A549 (cell line): Measurements from ENCODE around the gene LRRC4C. TPM values are rescaled to one million over a fixed set of nuclear protein-coding genes. Genes with fewer than 3 reads are reported as not detected.

ENCODE experiments used
- ATAC-seq, 2 experiments: fragments of 200-7000 bp in 1 of 2; fragments of >200 bp in 1 of 2; cut with Nextera tagmentation in 1 of 2; cut with Tn5 transposase in 1 of 2; 3 replicates each; pipeline versions ENCODE4 v1.8.0 to v1.9.1; 2018 to 2020; ENCODE audit warnings: mild to moderate bottlenecking in 1 of 2, moderate library complexity in 1 of 2
- CTCF ChIA-PET: fragments of 300-600 bp; sonication (Branson Sonifier 250); formaldehyde crosslinking; extraction: SDS; loops from one replicate; lab custom pipeline; 2021; ENCODE audit warnings: antibody characterized with exemption, inconsistent platforms; lab: Yijun Ruan, JAX
- POLR2A ChIA-PET: fragments of 350-600 bp; formaldehyde crosslinking; extraction: SDS; loops from one replicate; lab custom pipeline; 2021; ENCODE audit warnings: antibody characterized with exemption, inconsistent platforms; lab: Yijun Ruan, JAX
- DNase-seq, 2 experiments: peaks; one replicate each; pipeline versions ENCODE4 v3.0.0 to v3.0.0-alpha.2; 2011 to 2016; ENCODE audit warnings: low read depth in 1 of 2, low spot score in 1 of 2
- FAIRE-seq: peaks from 2 replicates; lab custom pipeline; 2011; peaks lifted over from hg19 to GRCh38; lab: Jason Lieb, UNC
- H3K27ac ChIP-seq, 2 experiments: fragments of >200 bp; sonication (Bioruptor Twin); formaldehyde crosslinking; 3 replicates each; pipeline ENCODE4 v1.5.1; 2016 to 2017
- H3K4me1 ChIP-seq: fragments of >200 bp; sonication (Bioruptor Twin); formaldehyde crosslinking; 3 replicates; pipeline ENCODE4 v1.6.1; 2016
- H3K4me2 ChIP-seq: fragments of >200 bp; sonication (Bioruptor Twin); formaldehyde crosslinking; 3 replicates; pipeline ENCODE4 v1.6.1; 2016
- H3K4me3 ChIP-seq: fragments of >200 bp; sonication (Bioruptor Twin); formaldehyde crosslinking; 3 replicates; pipeline ENCODE4 v1.5.1; 2016
- H3K9me3 ChIP-seq: fragments of >200 bp; sonication (Bioruptor Twin); formaldehyde crosslinking; 3 replicates; pipeline ENCODE4 v1.6.1; 2016
- ATOH8 ChIP-seq: fragments of 250-450 bp; sonication (Bioruptor Pico); IDR thresholded peaks from 2 replicates; pipeline ENCODE4 v1.5.0; 2020; ENCODE audit warnings: low read depth, mild to moderate bottlenecking, moderate library complexity
- CBX2 ChIP-seq: fragments of 200-600 bp; sonication (generic); IDR thresholded peaks from 2 replicates; pipeline ENCODE4 v1.6.1; 2016; ENCODE audit warnings: low read depth, mild to moderate bottlenecking, borderline replicate concordance
- CBX8 ChIP-seq: fragments of 200-600 bp; sonication (generic); IDR thresholded peaks from 2 replicates; pipeline ENCODE4 v1.6.1; 2016
- EHMT2 ChIP-seq: fragments of 200-600 bp; sonication (generic); IDR thresholded peaks from 2 replicates; pipeline ENCODE4 v1.6.1; 2016; ENCODE audit warnings: antibody characterized with exemption, low read depth, mild to moderate bottlenecking, moderate library complexity
- FOSB ChIP-seq: fragments of 250-450 bp; sonication (Bioruptor Pico); IDR thresholded peaks from 2 replicates; pipeline ENCODE4 v1.5.0; 2020; ENCODE audit warnings: mild to moderate bottlenecking, moderate library complexity
- FOXS1 ChIP-seq: fragments of 250-450 bp; sonication (Bioruptor Pico); IDR thresholded peaks from 2 replicates; pipeline ENCODE4 v1.5.0; 2020; ENCODE audit warnings: mild to moderate bottlenecking, moderate library complexity
- HDAC2 ChIP-seq: fragments of 200-600 bp; sonication (generic); IDR thresholded peaks from 2 replicates; pipeline ENCODE4 v1.6.1; 2016
- HOXB5 ChIP-seq: fragments of 250-450 bp; sonication (Bioruptor Pico); IDR thresholded peaks from 2 replicates; pipeline ENCODE4 v1.5.0; 2020; ENCODE audit warnings: mild to moderate bottlenecking, moderate library complexity
- MAFK ChIP-seq: fragments of 450-650 bp; IDR thresholded peaks from 2 replicates; pipeline ENCODE4 v1.6.1; 2014; ENCODE audit not compliant: partially characterized antibody
- NPAS2 ChIP-seq: fragments of 250-450 bp; sonication (Bioruptor Pico); IDR thresholded peaks from 2 replicates; pipeline ENCODE4 v1.8.0; 2022; ENCODE audit warnings: mild to moderate bottlenecking, moderate library complexity, borderline replicate concordance
- PBX3 ChIP-seq: IDR thresholded peaks from 2 replicates; pipeline ENCODE4 v1.6.1; 2012
- RARB ChIP-seq: fragments of 250-450 bp; sonication (Bioruptor Pico); IDR thresholded peaks from 2 replicates; pipeline ENCODE4 v1.8.0; 2021; ENCODE audit warnings: mild to moderate bottlenecking, moderate library complexity
- ZFP36 ChIP-seq: fragments of 450-650 bp; IDR thresholded peaks from 2 replicates; pipeline ENCODE4 v1.6.1; 2014; ENCODE audit warnings: borderline replicate concordance; ENCODE audit not compliant: partially characterized antibody
- WGBS: methylation state at CpG from one replicate; pipeline ENCODE4 v1.1.6; 2017; ENCODE audit errors: missing lambda C conversion rate; 5-methylcytosine and 5-hydroxymethylcytosine counted together
- polyA plus RNA-seq, 4 experiments: library from polyadenylated mRNA; depleted of rRNA in 3 of 4; stranded (reverse); fragments of >200 nt; fragmentation: RNase III in 1 of 4; extraction: RNeasy Plus Mini Kit Qiagen cat#74134 plus additional on column Dnase treatment in 1 of 4; gene quantifications; 2 replicates in 3 of 4; 3 replicates in 1 of 4; pipeline ENCODE4 v1.2.3, GENCODE V29; 2011 to 2017
- TF ChIP-seq, protein P1 (sequence below): fragments of 250-450 bp; sonication (Bioruptor Pico); IDR thresholded peaks from 2 replicates; pipeline ENCODE4 v1.5.0; 2021; ENCODE audit warnings: mild to moderate bottlenecking, moderate library complexity, borderline replicate concordance
- TF ChIP-seq, protein P2 (sequence below): fragments of 200-600 bp; sonication (generic); IDR thresholded peaks from 2 replicates; pipeline ENCODE4 v1.6.1; 2016; ENCODE audit warnings: antibody characterized with exemption, mild to moderate bottlenecking, moderate library complexity

The LRRC4C gene
- polyA plus RNA-seq, 2 of the 4 experiments (the other 2 are of a cell fraction): not detected

DNA sequence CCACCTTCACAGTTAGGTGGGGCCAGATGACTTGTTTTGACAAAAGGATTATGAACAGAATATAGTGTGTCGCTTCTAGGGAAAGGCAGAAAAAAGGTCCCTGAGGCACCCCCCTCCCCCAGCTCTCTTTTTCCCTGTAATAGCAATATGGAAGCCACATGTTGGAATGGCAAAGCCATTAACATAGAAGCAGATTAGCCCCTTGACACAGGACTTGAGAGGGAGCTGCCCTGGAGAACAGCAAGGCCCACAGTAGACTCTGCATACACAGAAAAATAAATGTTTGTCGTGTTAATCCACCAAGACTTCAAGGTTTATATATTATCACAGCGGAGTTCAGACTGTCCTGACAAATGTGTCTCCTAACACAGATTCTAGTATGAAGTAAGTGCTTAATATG, 1222.9 kb downstream of the LRRC4C start (continued):
- TF ChIP-seq ATOH8 (CRISPR knock-in tag) (no peak), CBX8 (no peak)

- ATAC-seq (no peak), FAIRE-seq (no peak), DNase-seq (no peak)
- Histone ChIP-seq H3K4me3 (no peak overlapping the region), H3K27ac (no peak overlapping the region), H3K4me1 (no peaks in the 10 kb centered on the region), H3K9me3 (no peaks in the 10 kb centered on the region), H3K4me2 (no peak overlapping the region)
- TF ChIP-seq MAFK (no peak), HDAC2 (no peak), ZFP36 (no peak), HOXB5 (CRISPR knock-in tag) (no peak), NPAS2 (CRISPR knock-in tag) (no peak), FOXS1 (CRISPR knock-in tag) (no peak), CBX2 (no peak), RARB (CRISPR knock-in tag) (no peak), PBX3 (no peak), EHMT2 (no peak)
- TF ChIP-seq, protein P1, sequence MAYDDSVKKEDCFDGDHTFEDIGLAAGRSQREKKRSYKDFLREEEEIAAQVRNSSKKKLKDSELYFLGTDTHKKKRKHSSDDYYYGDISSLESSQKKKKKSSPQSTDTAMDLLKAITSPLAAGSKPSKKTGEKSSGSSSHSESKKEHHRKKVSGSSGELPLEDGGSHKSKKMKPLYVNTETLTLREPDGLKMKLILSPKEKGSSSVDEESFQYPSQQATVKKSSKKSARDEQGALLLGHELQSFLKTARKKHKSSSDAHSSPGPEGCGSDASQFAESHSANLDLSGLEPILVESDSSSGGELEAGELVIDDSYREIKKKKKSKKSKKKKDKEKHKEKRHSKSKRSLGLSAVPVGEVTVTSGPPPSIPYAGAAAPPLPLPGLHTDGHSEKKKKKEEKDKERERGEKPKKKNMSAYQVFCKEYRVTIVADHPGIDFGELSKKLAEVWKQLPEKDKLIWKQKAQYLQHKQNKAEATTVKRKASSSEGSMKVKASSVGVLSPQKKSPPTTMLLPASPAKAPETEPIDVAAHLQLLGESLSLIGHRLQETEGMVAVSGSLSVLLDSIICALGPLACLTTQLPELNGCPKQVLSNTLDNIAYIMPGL (CRISPR knock-in tag): no peak
- 13% methylated on average over 3 of the region's 3 CpGs for WGBS
- CTCF ChIA-PET: no interaction called here
- POLR2A ChIA-PET: no interaction called here
These were observed 1223.6 kb downstream of the LRRC4C start for GRCh38 chr11:40235841-40236240.

DNA sequence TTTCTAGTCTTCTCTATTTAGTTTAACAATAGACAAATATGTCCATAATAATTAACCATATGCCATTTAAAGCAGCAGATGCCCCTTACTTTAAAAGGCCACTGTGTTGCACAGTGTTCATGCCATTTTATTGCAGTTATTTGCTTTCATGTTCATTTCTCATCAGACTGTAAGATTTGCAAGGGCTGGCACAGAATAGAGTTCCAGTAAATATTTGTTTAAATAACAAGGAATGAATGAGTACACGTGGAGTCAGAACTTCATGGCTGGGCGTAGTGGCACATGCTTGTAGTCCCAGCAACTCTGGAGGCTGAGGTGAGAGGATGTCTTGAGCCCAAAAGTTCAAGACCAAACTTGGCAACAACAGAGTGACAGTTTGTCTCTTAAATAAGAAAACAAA, 1228.6 kb downstream of the LRRC4C start:
- TF ChIP-seq, protein P2, sequence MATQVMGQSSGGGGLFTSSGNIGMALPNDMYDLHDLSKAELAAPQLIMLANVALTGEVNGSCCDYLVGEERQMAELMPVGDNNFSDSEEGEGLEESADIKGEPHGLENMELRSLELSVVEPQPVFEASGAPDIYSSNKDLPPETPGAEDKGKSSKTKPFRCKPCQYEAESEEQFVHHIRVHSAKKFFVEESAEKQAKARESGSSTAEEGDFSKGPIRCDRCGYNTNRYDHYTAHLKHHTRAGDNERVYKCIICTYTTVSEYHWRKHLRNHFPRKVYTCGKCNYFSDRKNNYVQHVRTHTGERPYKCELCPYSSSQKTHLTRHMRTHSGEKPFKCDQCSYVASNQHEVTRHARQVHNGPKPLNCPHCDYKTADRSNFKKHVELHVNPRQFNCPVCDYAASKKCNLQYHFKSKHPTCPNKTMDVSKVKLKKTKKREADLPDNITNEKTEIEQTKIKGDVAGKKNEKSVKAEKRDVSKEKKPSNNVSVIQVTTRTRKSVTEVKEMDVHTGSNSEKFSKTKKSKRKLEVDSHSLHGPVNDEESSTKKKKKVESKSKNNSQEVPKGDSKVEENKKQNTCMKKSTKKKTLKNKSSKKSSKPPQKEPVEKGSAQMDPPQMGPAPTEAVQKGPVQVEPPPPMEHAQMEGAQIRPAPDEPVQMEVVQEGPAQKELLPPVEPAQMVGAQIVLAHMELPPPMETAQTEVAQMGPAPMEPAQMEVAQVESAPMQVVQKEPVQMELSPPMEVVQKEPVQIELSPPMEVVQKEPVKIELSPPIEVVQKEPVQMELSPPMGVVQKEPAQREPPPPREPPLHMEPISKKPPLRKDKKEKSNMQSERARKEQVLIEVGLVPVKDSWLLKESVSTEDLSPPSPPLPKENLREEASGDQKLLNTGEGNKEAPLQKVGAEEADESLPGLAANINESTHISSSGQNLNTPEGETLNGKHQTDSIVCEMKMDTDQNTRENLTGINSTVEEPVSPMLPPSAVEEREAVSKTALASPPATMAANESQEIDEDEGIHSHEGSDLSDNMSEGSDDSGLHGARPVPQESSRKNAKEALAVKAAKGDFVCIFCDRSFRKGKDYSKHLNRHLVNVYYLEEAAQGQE: no peak
- no peak for TF ChIP-seq CBX8
- no peak for TF ChIP-seq FOSB (CRISPR knock-in tag)
- DNase-seq: no peak
- Histone ChIP-seq H3K9me3 (no peaks in the 10 kb centered on the region), H3K4me3 (no peak overlapping the region), H3K4me2 (no peak overlapping the region), H3K27ac (no peak overlapping the region), H3K4me1 (no peaks in the 10 kb centered on the region)
- WGBS: 15% methylated on average over 2 of the region's 2 CpGs
- ATAC-seq: no peak
- CTCF ChIA-PET: no interaction called here
- FAIRE-seq: no peak
- POLR2A ChIA-PET: no interaction called here
